Astrocyte (in vitro differentiated cells and primary cell): ENCODE measurements around the gene PHAF1. TPM values are rescaled to one million over a fixed set of nuclear protein-coding genes. Genes with fewer than 3 reads are reported as not detected.

ENCODE experiments used
- DNase-seq: peaks from one replicate; pipeline ENCODE4 v3.0.0-alpha.2; 2010; ENCODE audit warnings: low read depth
- FAIRE-seq: peaks from 2 replicates; lab custom pipeline; 2011; peaks lifted over from hg19 to GRCh38; lab: Jason Lieb, UNC
- H2AFZ ChIP-seq: 2 replicates; pipeline ENCODE4 v1.6.0; 2012; ENCODE audit warnings: low read depth, low read length, inconsistent platforms
- H3K27ac ChIP-seq: 2 replicates; pipeline ENCODE4 v1.5.1; 2011; ENCODE audit warnings: low read depth, low read length, inconsistent platforms
- H3K27me3 ChIP-seq: 2 replicates; pipeline ENCODE4 v1.6.0; 2011; ENCODE audit warnings: low read length, inconsistent platforms; ENCODE audit not compliant: insufficient read depth
- H3K36me3 ChIP-seq: 2 replicates; pipeline ENCODE4 v1.5.1; 2011; ENCODE audit warnings: low read length, inconsistent platforms; ENCODE audit not compliant: insufficient read depth
- H3K4me1 ChIP-seq: 2 replicates; pipeline ENCODE4 v1.5.1; 2011; ENCODE audit warnings: low read length, inconsistent platforms; ENCODE audit not compliant: insufficient read depth
- H3K4me2 ChIP-seq: 2 replicates; pipeline ENCODE4 v1.6.0; 2012; ENCODE audit warnings: low read length, inconsistent platforms
- H3K4me3 ChIP-seq: 2 replicates; pipeline ENCODE4 v1.5.1; 2011; ENCODE audit warnings: low read depth, mild to moderate bottlenecking, low read length, inconsistent platforms; ENCODE audit not compliant: insufficient read depth
- H3K79me2 ChIP-seq: 2 replicates; pipeline ENCODE4 v1.6.0; 2012; ENCODE audit warnings: mild to moderate bottlenecking, low read length, inconsistent platforms; ENCODE audit not compliant: insufficient read depth
- H3K9ac ChIP-seq: 2 replicates; pipeline ENCODE4 v1.6.0; 2012; ENCODE audit warnings: mild to moderate bottlenecking, low read length, inconsistent platforms
- H3K9me3 ChIP-seq: 2 replicates; pipeline ENCODE4 v1.5.1; 2012; ENCODE audit warnings: low read depth, mild to moderate bottlenecking, low read length, inconsistent platforms; ENCODE audit not compliant: insufficient read depth
- H4K20me1 ChIP-seq: 2 replicates; pipeline ENCODE4 v1.6.0; 2012; ENCODE audit warnings: low read length, inconsistent platforms; ENCODE audit not compliant: insufficient read depth
- H3K27ac Mint-ChIP-seq: one replicate; pipeline ENCODE4 v1.8.0; 2021; ENCODE audit warnings: mild to moderate bottlenecking, mixed read lengths; ENCODE audit not compliant: unreplicated experiment
- H3K27me3 Mint-ChIP-seq: one replicate; pipeline ENCODE4 v1.8.0; 2021; ENCODE audit warnings: low read depth, mixed read lengths; ENCODE audit not compliant: unreplicated experiment
- H3K36me3 Mint-ChIP-seq: one replicate; pipeline ENCODE4 v1.8.0; 2021; ENCODE audit warnings: low read depth, mixed read lengths; ENCODE audit not compliant: unreplicated experiment
- H3K4me1 Mint-ChIP-seq: one replicate; pipeline ENCODE4 v1.8.0; 2021; ENCODE audit warnings: low read depth, mixed read lengths; ENCODE audit not compliant: unreplicated experiment
- H3K4me3 Mint-ChIP-seq: one replicate; pipeline ENCODE4 v1.8.0; 2021; ENCODE audit warnings: mild to moderate bottlenecking, moderate library complexity, mixed read lengths; ENCODE audit not compliant: unreplicated experiment
- H3K9me3 Mint-ChIP-seq: one replicate; pipeline ENCODE4 v1.8.0; 2021; ENCODE audit warnings: mild to moderate bottlenecking, mixed read lengths; ENCODE audit not compliant: unreplicated experiment
- EZH2 ChIP-seq: IDR thresholded peaks from 2 replicates; pipeline ENCODE4 v1.6.1; 2012; ENCODE audit warnings: mild to moderate bottlenecking, low read length, inconsistent platforms; ENCODE audit not compliant: insufficient read depth
- total RNA-seq: library from RNA; stranded (reverse); gene quantifications from 2 replicates; pipeline ENCODE4 v1.2.1, GENCODE V29; 2021
- TF ChIP-seq, protein P1 (sequence below): IDR thresholded peaks from 2 replicates; pipeline ENCODE4 v1.5.1; 2011; ENCODE audit warnings: low read depth, mild to moderate bottlenecking, inconsistent platforms, low read length, moderate library complexity; ENCODE audit not compliant: insufficient read depth

PHAF1 gene
- total RNA-seq, 1 donor from 2014 or later: 17.1 TPM

DNA sequence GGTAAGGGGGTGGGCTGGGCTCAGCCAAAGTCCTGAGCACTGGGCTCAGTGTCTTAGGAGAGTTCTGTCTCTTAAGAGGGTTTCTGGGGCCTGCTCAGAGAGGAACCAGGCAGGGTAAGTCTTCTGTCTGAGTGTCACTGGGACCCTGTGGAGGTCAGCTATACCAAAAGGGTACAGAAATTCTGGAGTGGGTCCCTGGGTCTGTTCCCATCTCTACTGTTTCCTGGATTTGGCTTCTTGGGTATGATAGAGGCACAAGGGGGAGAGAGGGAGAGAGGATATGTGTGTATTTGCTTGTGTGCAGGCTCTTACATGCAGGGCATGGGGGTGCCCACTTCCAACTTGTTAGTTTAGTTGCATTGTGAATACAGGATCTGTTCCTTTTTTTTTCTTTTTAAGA, 83.8 kb downstream of the PHAF1 start:
- FAIRE-seq (no peak), DNase-seq (no peak)
- Histone ChIP-seq H3K79me2 (peaks cover 40% of the 10 kb centered on the region), H3K4me3 (peak overlapping the region; percentile 13), H3K4me2 (peak overlapping the region; percentile 95), H4K20me1 (peaks cover 59% of the 10 kb centered on the region), H3K27ac (no peak overlapping the region), H2AFZ (no peak overlapping the region), H3K9ac (peak overlapping the region; percentile 93), H3K36me3 (peaks cover 35% of the 10 kb centered on the region), H3K4me1 (peaks cover 15% of the 10 kb centered on the region), H3K9me3 (no peaks in the 10 kb centered on the region), H3K27me3 (no peaks in the 10 kb centered on the region)
- Mint-ChIP-seq H3K9me3 (no peaks in the 10 kb centered on the region), H3K27me3 (no peaks in the 10 kb centered on the region), H3K4me1 (peaks cover 16% of the 10 kb centered on the region), H3K27ac (peak overlapping the region; percentile 58), H3K4me3 (peak overlapping the region; percentile 93), H3K36me3 (peaks cover 22% of the 10 kb centered on the region)
- TF ChIP-seq EZH2: no peak
- TF ChIP-seq, protein P1, sequence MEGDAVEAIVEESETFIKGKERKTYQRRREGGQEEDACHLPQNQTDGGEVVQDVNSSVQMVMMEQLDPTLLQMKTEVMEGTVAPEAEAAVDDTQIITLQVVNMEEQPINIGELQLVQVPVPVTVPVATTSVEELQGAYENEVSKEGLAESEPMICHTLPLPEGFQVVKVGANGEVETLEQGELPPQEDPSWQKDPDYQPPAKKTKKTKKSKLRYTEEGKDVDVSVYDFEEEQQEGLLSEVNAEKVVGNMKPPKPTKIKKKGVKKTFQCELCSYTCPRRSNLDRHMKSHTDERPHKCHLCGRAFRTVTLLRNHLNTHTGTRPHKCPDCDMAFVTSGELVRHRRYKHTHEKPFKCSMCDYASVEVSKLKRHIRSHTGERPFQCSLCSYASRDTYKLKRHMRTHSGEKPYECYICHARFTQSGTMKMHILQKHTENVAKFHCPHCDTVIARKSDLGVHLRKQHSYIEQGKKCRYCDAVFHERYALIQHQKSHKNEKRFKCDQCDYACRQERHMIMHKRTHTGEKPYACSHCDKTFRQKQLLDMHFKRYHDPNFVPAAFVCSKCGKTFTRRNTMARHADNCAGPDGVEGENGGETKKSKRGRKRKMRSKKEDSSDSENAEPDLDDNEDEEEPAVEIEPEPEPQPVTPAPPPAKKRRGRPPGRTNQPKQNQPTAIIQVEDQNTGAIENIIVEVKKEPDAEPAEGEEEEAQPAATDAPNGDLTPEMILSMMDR: no peak

DNA sequence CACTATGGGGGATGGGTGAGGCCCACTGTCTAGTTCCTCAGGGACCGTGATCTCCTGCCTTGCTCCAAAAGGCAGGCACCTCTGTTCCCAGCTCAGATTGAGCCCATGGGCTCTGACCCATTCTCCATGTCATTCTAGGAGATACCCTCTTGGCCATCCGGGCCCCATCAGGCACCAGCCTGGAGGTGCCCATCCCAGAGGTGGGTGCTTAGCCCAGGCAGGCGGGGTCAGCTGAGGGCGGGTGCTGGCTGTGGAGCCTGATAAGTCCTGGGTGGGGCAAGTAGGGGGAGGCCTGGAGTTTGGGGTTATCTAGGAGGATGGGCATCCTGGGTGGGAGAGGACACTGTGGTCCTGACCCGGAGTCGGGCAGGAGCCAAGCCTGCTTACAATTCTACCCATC, 84.5 kb downstream of the PHAF1 start:
- DNase-seq (no peak), FAIRE-seq (no peak)
- Mint-ChIP-seq H3K27me3 (no peaks in the 10 kb centered on the region), H3K36me3 (peaks cover 22% of the 10 kb centered on the region), H3K4me3 (peak overlapping the region; percentile 93), H3K27ac (no peak overlapping the region), H3K4me1 (peaks cover 16% of the 10 kb centered on the region), H3K9me3 (no peaks in the 10 kb centered on the region)
- peaks cover 60% of the 10 kb centered on the region for H4K20me1 ChIP-seq
- no peak overlapping the region for H3K27ac ChIP-seq
- no peaks in the 10 kb centered on the region for H3K27me3 ChIP-seq
- H2AFZ ChIP-seq: no peak overlapping the region
- H3K4me2 ChIP-seq: peak overlapping the region; percentile 95
- H3K9ac ChIP-seq: peak overlapping the region; percentile 93
- H3K4me3 ChIP-seq: no peak overlapping the region
- H3K4me1 ChIP-seq: peaks cover 15% of the 10 kb centered on the region
- TF ChIP-seq EZH2: no peak
- TF ChIP-seq, protein P1: no peak
- H3K36me3 ChIP-seq: peaks cover 35% of the 10 kb centered on the region
- no peaks in the 10 kb centered on the region for H3K9me3 ChIP-seq
- peaks cover 40% of the 10 kb centered on the region for H3K79me2 ChIP-seq

- H3K4me1 Mint-ChIP-seq: peaks cover 16% of the 10 kb centered on the region
- H3K27me3 Mint-ChIP-seq: no peaks in the 10 kb centered on the region
- no peak overlapping the region for H2AFZ ChIP-seq
- no peaks in the 10 kb centered on the region for H3K9me3 Mint-ChIP-seq
- H3K4me3 ChIP-seq: no peak overlapping the region
- H3K4me3 Mint-ChIP-seq: peak overlapping the region; percentile 5
- H3K79me2 ChIP-seq: peaks cover 40% of the 10 kb centered on the region
- DNase-seq (no peak), FAIRE-seq (no peak)
- peaks cover 22% of the 10 kb centered on the region for H3K36me3 Mint-ChIP-seq
- no peak overlapping the region for H3K27ac ChIP-seq
- no peaks in the 10 kb centered on the region for H3K27me3 ChIP-seq
- H3K9me3 ChIP-seq: no peaks in the 10 kb centered on the region
- TF ChIP-seq, protein P1: no peak
- TF ChIP-seq EZH2: no peak
- H3K9ac ChIP-seq: no peak overlapping the region
- peaks cover 15% of the 10 kb centered on the region for H3K4me1 ChIP-seq
- H3K27ac Mint-ChIP-seq: no peak overlapping the region
- H4K20me1 ChIP-seq: peaks cover 66% of the 10 kb centered on the region
- peaks cover 35% of the 10 kb centered on the region for H3K36me3 ChIP-seq
- H3K4me2 ChIP-seq: no peak overlapping the region
Measured at GRCh38 chr16:67195676-67196075, 85.9 kb downstream of the PHAF1 start.
